ENCODE results near the gene IDI2.
"Not testable (repeated sequence)": the region's sequence is repeated elsewhere in the genome, so short reads cannot be mapped to it uniquely, and the experiment has no call there.

Gene IDI2

DNA sequence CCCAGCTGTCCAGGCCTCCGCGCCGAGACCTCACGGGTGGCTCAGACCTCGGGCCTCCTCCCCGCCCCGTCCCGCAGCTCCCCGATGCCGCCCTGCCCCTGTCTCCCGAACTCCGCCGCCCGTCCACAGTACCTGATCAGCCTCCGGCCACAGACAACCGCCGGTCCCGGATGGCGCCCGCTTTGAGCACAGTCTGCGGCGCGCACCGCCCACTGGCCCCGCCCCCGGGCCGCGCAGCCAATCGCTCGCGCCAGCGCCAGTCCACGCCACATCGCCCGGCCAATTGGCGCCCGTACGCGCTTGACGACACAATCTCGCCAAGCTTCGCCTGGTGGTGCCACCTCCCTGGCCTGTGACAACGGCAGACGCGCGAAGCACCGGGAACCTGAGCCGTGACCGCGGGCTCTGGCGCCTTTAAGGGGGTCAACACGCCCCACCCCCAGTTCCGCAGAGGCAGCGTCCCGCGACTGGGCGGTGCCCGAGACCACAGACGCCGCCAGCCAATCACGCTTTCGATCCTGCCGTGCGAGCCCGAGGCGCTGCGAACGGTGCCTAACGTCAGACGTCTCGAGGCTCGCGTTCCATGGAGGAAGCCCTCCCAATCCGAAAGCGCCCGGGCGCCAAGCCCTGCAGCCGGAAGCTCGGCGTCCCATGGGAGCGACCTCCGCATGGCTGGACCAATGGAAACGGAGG is 23.2 kb upstream of the IDI2 start, which contains the start of gene IDI1:
Gene IDI1, minus strand, starts transcription at position 388 of the 693 bp plus-strand sequence. Its CDS starts 116 bp downstream, at position 272.
- DNase-seq: peak; percentile 96
- in situ Hi-C loops (cut with HindIII; ENCODE audit: low pct_ligation_motif_present, low pct_unique_long_range_greater_than_20kb, low sequenced_read_pairs): no loop called here

- in situ Hi-C loops (cut with HindIII; ENCODE audit: low pct_ligation_motif_present, low pct_unique_long_range_greater_than_20kb, low sequenced_read_pairs): no loop called here
- peak; percentile 22 for DNase-seq
These were observed 22.7 kb upstream of the IDI2 start for GRCh38 chr10:1048349-1048731.

DNA sequence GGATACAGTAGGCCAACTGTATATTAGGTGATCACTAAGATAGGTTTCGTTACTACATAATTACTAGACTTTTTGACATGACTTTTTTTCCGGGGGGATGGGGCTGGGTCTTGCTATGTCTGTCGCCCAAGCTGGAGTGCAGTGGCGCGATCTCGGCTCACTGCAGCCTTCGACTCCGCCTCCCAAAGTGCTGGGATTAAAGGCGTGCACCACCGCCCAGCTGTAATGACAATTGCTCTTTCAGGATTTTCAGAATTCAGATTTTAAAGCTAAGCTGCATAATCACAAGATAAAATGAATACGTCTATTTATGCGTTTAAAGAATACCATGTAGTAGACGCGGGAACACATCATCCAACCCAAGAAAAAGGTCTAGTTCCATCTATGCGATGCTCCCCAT is 22.3 kb upstream of the IDI2 start:
- no peak for DNase-seq
- in situ Hi-C loops (cut with HindIII; ENCODE audit: low pct_ligation_motif_present, low pct_unique_long_range_greater_than_20kb, low sequenced_read_pairs): no loop called here

DNA sequence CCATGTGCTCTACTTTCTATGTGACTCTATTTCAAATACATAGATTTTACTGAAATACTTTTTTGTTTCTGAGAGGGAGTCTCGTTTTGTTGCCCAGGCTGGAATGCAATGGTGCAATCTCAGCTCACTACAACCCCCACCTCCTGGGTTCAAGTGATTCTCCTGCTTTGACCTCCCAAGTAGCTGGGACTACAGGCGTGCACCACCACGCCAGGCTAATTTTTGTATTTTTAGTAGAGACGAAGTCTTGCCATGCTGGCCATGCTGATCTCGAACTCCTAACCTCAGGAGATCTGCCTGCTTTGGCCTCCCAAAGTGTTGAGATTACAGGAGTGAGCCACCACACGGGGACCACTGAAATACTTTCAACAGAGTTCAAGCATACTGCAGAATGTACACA is 19.8 kb upstream of the IDI2 start:
- DNase-seq: no peak
- in situ Hi-C loops (cut with HindIII; ENCODE audit: low pct_ligation_motif_present, low pct_unique_long_range_greater_than_20kb, low sequenced_read_pairs): no loop called here

DNA sequence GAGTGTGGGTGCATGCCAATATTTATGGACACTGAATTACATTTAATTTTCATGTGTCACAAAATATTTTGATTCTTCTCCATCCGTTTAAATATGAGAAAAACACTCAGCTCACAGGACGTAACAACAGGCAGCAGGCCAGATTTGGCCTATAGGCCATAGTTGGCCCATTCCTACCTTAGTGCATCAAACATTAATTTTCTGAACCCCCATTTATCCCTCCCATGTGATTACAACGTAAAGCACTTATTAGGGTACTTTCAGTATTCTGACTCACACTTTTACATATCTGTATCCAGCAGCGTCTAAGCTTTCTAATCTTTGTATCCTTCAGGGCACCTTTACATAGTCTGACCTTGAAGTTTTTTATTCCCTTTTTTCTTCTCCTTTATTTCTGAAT is 19.3 kb upstream of the IDI2 start:
- no peak for DNase-seq
- in situ Hi-C loops (cut with HindIII; ENCODE audit: low pct_ligation_motif_present, low pct_unique_long_range_greater_than_20kb, low sequenced_read_pairs): no loop called here

DNA sequence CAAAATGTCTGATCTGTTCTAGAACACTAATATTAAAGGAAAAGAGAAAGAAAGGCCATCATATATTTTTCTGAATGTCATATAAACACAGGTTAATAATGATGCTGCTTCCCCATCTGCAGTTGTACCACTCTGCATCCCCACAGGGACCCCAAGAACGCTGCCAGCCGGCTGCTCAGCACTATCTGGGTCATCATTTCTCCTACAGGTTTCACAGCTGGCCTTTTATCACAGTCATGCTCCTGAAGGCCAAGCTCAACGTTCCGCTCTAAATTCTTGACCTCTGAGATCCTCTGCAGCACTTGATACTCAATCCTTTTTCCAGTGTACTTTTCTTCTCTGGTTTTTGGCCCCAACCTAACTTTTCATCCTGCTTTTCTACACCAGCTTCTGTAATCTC is 18.5 kb upstream of the IDI2 start:
- DNase-seq: no peak
- in situ Hi-C loops (cut with HindIII; ENCODE audit: low pct_ligation_motif_present, low pct_unique_long_range_greater_than_20kb, low sequenced_read_pairs): no loop called here

DNA sequence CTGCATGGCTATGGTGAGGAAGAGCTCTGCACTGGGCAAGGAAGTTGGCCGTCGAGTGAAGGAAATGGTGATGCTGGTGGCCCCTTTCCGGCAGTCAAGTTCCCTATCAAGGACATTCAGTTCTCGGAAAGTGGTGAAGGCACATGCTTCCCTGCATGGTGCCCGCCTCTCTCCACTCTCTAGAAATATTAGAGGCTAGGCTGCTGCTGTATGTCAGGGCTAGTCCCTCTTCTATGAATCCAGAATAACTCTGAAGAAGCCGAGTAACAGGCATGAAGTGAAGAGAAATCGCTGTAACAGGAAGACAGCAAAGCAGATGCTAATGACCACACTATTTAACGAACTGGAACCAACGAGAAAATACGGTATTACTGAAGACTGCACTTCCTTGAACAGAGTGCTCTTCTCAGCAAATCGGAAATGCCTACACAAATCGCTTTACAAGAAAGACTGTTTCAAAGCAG is 17.9 kb upstream of the IDI2 start:
- in situ Hi-C loops (cut with HindIII; ENCODE audit: low pct_ligation_motif_present, low pct_unique_long_range_greater_than_20kb, low sequenced_read_pairs): no loop called here
- no peak for DNase-seq

GRCh38 chr10:1041514-1041913 is 15.9 kb upstream of the IDI2 start:
- DNase-seq: no peak
- in situ Hi-C loops (cut with HindIII; ENCODE audit: low pct_ligation_motif_present, low pct_unique_long_range_greater_than_20kb, low sequenced_read_pairs): no loop called here

DNA sequence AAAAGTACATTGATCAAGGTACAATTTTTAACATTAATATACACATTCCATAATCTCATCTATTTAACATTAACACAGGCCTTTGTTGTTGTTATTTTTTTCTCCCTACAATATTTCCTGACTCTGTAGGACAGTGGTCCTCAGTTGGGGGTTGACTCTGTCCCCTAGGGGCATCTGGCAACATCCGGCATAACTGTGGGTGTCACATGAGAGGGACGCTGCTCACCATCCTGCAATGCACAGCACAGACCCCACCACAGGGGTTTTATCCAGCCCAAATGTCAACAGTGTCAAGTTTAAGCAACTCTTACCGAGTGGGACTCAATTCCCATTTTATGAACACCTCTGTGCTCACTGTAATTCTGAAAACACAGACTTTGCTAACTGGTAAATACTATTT is 14.5 kb upstream of the IDI2 start:
- in situ Hi-C loops (cut with HindIII; ENCODE audit: low pct_ligation_motif_present, low pct_unique_long_range_greater_than_20kb, low sequenced_read_pairs): no loop called here
- DNase-seq: no peak

DNA sequence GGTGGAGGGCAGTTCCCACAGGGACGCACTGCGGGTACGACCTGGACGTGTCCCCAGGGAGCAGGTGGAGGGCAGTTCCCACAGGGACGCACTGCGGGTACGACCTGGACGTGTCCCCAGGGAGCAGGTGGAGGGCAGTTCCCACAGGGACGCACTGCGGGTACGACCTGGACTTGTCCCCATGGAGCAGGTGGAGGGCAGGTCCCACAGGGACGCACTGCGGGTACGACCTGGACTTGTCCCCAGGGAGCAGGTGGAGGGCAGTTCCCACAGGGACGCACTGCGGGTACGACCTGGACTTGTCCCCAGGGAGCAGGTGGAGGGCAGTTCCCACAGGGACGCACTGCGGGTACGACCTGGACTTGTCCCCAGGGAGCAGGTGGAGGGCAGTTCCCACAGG is 13.1 kb upstream of the IDI2 start:
- in situ Hi-C loops (cut with HindIII; ENCODE audit: low pct_ligation_motif_present, low pct_unique_long_range_greater_than_20kb, low sequenced_read_pairs); DNase-seq: not testable (repeated sequence)

- in situ Hi-C loops (cut with HindIII; ENCODE audit: low pct_ligation_motif_present, low pct_unique_long_range_greater_than_20kb, low sequenced_read_pairs): no loop called here
- DNase-seq: no peak
These were observed 11.4 kb upstream of the IDI2 start for GRCh38 chr10:1037098-1037497.

DNA sequence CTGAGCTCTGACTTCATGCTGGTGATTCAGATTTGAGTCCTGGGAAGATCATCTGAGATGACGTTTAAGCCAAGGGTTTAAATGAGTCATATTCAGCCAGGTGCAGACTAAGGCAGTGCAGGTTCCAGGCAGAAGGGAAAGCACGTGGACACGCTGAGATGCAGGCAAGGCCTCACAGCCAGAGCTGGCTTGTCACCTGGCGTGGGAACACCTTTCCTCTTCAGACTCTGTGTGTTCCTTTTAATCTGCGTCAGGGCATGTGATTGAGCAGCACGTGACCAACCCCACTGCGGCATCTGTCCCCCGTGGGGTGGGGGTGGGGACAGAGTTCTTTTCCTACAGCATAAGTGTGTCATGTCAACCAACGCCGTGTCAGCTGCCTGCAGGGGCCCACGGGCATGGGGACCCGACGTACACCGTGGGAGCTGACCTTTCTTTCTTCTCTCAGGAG is 10.7 kb upstream of the IDI2 start:
- DNase-seq: peak; percentile 66
- in situ Hi-C loops (cut with HindIII; ENCODE audit: low pct_ligation_motif_present, low pct_unique_long_range_greater_than_20kb, low sequenced_read_pairs): no loop called here

DNA sequence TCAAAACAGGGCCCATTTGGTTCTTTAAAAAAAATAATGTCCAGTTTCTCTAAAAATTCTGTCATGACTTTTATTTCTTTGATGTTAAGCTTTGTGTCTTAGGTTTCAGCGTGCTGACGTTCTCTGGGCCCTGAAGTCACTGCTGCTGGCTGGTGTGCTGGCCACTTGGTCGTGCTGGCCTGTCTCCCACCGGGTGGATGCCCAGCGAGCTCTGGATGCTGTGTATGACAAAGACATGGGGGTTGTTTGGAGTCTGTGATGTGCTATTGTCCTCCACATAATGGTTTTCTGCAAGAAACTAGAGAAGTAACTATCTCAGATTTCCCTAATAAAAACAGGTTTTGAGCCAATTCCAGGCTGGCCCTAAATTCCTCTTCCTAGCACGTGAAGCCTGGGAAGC is 9.5 kb upstream of the IDI2 start:
- in situ Hi-C loops (cut with HindIII; ENCODE audit: low pct_ligation_motif_present, low pct_unique_long_range_greater_than_20kb, low sequenced_read_pairs): no loop called here
- DNase-seq: no peak

DNA sequence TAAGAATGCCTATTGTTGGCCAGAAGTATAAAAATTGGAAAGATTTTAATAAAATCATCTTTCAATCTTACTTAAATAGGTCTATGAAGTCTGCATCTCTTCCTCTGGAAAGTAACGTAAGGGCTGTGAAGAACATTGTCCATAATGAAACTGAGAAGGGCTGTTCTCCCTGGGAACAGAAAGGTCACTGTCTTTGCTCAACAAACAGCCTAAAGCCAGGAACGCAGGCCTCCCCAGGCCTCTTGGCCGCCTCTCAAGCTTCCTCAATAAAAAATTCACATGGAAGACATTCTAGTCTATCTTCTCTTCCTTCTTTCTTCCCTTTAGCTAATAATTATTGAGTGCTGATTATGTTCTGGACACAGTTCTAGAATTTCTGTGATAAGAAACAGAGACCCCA is 9.1 kb upstream of the IDI2 start:
- no peak for DNase-seq
- in situ Hi-C loops (cut with HindIII; ENCODE audit: low pct_ligation_motif_present, low pct_unique_long_range_greater_than_20kb, low sequenced_read_pairs): no loop called here

GRCh38 chr10:1033601-1034000 is 7.9 kb upstream of the IDI2 start:
- no peak for DNase-seq
- in situ Hi-C loops (cut with HindIII; ENCODE audit: low pct_ligation_motif_present, low pct_unique_long_range_greater_than_20kb, low sequenced_read_pairs): no loop called here

DNA sequence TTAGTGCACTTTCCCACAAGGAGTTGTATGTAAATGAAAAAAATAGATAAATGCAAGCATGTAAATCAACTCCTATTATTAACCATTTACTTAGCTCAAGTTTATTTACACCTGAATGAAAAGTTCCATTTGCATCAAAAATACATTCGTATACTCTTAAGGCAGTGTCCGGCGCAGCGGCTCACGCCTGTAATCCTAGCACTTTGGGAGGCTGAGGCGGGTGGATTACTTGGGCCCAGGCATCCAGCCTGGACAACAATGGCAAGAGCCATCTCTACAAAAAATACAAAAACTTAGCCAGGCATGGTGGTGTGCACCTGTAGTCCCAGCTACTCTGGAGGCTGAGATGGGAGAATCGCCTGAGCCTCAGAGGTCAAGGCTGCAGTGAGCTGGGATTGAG is 4.2 kb upstream of the IDI2 start:
- DNase-seq: no peak
- in situ Hi-C loops (cut with HindIII; ENCODE audit: low pct_ligation_motif_present, low pct_unique_long_range_greater_than_20kb, low sequenced_read_pairs): no loop called here

GRCh38 chr10:1026578-1026977 is 919 bp upstream of the IDI2 start:
- DNase-seq: no peak
- in situ Hi-C loops (cut with HindIII; ENCODE audit: low pct_ligation_motif_present, low pct_unique_long_range_greater_than_20kb, low sequenced_read_pairs): no loop called here

DNA sequence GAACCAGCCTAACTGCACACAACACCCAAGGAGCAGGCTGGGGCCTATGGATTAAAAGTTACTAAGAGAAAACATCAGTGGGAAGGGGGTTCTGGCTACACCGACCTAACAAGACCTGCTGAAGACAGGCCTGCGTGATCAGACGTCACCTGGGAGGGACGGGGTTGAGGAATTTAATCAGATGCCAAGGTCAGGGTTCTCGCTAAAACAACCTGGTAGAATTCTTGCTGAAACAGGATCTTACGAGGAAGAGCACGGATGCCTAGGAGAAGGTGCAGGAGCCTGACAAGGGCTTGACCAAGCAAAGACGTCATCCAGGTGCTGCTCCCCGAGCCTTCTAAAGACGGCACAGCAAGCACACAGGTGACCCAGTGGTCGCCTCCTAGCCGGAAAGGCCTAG is 1.6 kb downstream of the IDI2 start:
- no peak for DNase-seq
- in situ Hi-C loops (cut with HindIII; ENCODE audit: low pct_ligation_motif_present, low pct_unique_long_range_greater_than_20kb, low sequenced_read_pairs): no loop called here

DNA sequence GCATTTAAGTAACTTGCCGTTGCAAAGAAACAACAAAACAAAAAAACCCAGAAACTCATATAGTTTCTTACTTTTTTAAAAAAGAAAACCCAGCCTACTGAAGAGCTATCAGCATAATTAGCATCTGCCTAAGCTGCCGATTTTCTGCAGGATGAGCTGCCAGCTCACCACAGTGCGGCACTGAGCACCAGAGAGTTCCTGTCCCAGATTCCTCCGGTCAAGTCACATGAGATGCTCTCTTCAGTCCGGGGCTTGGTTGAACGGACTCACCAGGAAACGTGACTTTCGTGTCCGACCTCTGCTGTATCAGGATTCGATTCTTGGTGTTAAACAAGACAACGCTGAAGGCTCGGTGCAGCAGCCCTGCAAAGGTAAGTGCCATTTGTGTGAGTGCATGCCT is 3.2 kb downstream of the IDI2 start:
- in situ Hi-C loops (cut with HindIII; ENCODE audit: low pct_ligation_motif_present, low pct_unique_long_range_greater_than_20kb, low sequenced_read_pairs): no loop called here
- no peak for DNase-seq

DNA sequence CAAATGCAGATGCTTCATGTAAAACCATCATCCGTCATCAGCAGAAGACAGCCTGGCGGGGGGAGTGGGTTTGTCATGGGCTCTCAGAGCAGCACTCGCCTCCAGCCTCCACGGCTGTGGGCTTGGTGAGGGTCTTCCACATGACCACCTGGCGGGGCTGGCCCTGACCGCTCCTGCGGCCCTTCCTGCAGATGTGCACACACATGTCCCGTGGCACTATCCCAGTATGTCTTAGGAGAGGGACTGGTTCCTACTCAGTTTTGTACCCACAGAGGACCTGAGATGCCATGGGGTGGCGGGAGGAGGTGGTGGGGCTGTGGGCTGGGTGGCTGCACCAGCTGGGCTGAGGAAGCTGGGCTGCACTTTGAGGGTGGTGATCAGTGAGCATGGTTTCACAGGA is 4.7 kb downstream of the IDI2 start:
- DNase-seq: no peak
- in situ Hi-C loops (cut with HindIII; ENCODE audit: low pct_ligation_motif_present, low pct_unique_long_range_greater_than_20kb, low sequenced_read_pairs): no loop called here

GRCh38 chr10:1020460-1020859 is 5.2 kb downstream of the IDI2 start:
- in situ Hi-C loops (cut with HindIII; ENCODE audit: low pct_ligation_motif_present, low pct_unique_long_range_greater_than_20kb, low sequenced_read_pairs): no loop called here
- no peak for DNase-seq

Data from ACHN (cell line).